Tibial nerve (tissue), 4 donors: Measurements from ENCODE around the gene STAB1.

Experiments used
- EP300 ChIP-seq, 2 donors: sonication (generic); formaldehyde crosslinking; IDR thresholded peaks; one replicate each; pipeline ENCODE4 v1.6.1; 2017; ENCODE audit warnings: antibody characterized with exemption in 2 of 2, mild to moderate bottlenecking in 1 of 2
- TF ChIP-seq, protein P1 (sequence below), 5 experiments: fragments of 200-600 bp in 3 of 5; fragments of 450-650 bp in 2 of 5; sonication (generic) in 3 of 5; IDR thresholded peaks; one replicate each; pipeline ENCODE4 v1.5.1; 2016 to 2019; ENCODE audit warnings: antibody characterized with exemption in 5 of 5, mild to moderate bottlenecking in 3 of 5, moderate library complexity in 2 of 5

DNA sequence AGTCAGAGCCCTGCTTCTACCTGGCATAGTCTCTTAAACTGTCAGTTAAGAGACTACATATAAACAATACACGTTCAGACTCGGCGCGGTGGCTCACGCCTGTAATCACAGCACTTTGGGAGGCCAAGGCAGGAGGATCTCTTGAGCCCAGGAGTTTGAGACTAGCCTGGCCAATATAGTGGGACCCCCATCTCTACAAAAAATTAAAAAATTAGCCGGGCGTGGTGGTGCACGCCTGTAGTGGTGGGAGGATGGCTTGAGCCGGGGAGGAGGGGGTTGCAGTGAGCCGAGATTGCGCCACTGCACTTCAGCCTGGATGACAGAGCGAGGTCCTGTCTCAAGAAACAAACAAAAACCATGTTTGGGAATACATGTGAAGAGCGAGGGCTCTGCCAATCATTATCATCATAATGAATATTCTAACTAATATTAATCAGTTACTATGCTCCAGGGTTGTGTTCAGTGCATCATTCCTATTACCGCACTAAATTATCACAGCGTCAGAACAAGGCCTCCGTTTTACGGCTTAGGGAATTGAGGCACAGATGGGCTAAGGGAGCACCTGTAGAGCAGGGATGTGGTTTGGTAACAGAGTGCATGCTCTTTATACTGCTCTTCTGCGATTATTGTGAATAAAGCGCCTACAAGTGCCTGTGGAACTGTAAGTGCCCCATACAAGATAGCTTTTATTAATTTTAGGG lies 40.4 kb downstream of the STAB1 start:
- TF ChIP-seq, protein P1, sequence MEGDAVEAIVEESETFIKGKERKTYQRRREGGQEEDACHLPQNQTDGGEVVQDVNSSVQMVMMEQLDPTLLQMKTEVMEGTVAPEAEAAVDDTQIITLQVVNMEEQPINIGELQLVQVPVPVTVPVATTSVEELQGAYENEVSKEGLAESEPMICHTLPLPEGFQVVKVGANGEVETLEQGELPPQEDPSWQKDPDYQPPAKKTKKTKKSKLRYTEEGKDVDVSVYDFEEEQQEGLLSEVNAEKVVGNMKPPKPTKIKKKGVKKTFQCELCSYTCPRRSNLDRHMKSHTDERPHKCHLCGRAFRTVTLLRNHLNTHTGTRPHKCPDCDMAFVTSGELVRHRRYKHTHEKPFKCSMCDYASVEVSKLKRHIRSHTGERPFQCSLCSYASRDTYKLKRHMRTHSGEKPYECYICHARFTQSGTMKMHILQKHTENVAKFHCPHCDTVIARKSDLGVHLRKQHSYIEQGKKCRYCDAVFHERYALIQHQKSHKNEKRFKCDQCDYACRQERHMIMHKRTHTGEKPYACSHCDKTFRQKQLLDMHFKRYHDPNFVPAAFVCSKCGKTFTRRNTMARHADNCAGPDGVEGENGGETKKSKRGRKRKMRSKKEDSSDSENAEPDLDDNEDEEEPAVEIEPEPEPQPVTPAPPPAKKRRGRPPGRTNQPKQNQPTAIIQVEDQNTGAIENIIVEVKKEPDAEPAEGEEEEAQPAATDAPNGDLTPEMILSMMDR (IDR thresholded peaks at IDR 0.05), result no peak
- no peak for TF ChIP-seq EP300 (IDR thresholded peaks at IDR 0.05)
